CD4-positive, alpha-beta T cell treated with Interleukin-6 at 100 ng/mL for 8 hours (primary cell): ENCODE measurements around the gene C10orf62.
"Not testable (repeated sequence)": the region's sequence is repeated elsewhere in the genome, so short reads cannot be mapped to it uniquely, and the experiment has no call there.

Experiments
- DNase-seq: peaks from one replicate; pipeline ENCODE4 v3.0.0-alpha.2; 2020; ENCODE audit warnings: mixed read lengths, low spot score

C10orf62 gene

DNA sequence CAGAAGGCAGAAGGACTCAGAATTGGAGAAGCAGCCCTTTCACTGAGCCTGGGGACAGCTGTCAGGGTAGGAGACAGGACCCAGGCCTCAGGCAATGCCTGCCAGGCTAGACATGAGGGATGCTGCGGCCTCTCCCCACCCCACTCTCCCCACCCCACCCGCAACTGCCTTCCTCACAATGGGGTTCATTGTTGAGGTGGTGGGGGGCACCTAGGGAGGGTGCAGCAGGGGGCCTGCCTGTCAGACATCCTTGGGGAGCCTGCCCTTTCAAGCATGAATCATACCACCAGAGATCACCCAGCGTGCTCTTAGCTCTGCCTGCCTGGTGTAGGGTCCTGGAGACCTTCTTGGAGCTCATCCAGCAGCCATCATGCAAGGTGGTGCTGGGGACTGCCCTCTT lies at the start of gene C10orf62:
Gene C10orf62, plus strand, starts transcription at position 243 of the 400 bp plus-strand sequence. CDS start 177 bp downstream, outside the sequence.
- DNase-seq: no peak

DNA sequence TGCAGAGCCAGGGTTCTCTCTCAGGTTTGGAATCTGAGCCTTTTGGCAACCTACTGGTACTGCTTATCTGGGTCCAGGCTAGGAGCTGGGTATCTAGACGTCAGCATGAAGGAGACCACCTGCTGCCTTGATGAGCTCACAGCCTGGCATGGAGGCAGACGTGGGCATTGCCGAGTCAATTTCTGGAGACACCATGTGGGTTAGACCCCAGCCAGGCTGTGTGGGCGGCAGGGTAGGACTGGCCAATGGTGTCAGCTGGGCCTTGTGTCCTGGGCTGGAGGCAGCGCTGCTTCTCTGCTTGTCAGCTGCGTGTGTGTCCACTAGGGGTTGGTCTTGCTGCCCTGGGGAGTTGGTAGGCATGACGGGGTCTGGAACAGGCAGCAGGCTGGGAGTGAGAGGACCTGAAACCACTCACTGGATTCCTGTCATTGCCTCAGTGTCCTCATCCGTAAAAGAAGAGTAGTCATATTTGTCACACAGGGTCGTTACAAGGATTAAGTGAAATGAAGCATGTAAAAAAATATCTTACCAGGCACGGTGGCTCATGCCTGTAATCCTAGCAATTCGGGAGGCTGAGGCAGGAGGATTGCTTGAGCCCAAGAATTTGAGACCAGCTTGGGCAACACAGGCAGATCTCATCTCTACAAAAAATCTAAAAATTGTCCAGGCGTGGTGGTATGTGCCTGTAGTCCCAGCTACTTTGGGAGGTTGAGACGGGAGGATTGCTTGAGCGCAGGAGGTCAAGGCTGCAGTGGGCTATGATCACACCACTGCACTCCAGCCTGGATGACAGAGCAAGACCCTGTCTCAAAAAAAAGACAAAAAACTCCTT lies 48.6 kb upstream of the C10orf62 start:
- no peak for DNase-seq

GRCh38 chr10:97542169-97543024 lies 47.1 kb upstream of the C10orf62 start:
- no peak for DNase-seq

DNA sequence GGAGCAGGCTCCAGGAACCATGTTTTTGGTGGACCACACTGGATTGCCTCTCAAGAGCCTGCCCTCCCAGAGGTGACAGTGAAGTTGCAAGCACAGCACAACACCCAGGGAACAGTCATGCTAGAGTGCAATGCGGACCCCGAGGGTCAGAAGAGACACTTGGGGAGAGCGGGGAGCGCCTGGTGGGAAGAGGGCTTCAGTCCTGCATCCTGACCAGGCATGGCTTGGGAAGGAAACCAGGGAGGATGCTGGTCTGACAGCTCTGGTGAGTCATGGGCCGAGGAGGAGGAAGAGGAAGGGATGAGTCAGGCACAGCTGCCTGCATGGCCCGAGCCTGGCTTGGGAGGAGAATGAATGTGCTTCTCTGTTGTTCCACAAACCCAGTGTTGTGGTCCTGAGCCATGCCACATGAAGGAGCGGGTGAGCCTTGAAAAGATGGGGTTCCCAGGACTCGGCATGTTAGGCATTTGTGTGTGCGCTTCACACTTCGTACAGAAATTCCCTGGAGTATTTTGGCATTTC lies 46.4 kb upstream of the C10orf62 start:
- peak; percentile 3 for DNase-seq

- no peak for DNase-seq
These were observed 42.9 kb upstream of the C10orf62 start for GRCh38 chr10:97546456-97547270.

DNA sequence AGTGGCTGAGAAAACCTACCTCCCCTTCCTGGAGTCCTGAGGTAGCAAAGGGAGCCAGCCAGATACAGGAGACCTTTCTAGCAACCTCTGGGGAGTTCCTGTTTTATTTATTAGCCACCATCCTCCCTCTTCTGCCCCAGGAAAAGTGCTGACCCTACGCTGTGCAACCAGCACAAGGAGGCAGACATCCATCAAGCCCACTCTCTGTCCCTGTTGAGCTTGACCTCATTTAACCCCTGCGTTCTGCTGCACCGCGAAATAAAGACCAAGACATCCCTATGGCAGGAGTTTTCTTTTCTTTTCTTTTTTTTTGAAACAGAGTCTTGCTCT lies 42.3 kb upstream of the C10orf62 start:
- DNase-seq: no peak

DNA sequence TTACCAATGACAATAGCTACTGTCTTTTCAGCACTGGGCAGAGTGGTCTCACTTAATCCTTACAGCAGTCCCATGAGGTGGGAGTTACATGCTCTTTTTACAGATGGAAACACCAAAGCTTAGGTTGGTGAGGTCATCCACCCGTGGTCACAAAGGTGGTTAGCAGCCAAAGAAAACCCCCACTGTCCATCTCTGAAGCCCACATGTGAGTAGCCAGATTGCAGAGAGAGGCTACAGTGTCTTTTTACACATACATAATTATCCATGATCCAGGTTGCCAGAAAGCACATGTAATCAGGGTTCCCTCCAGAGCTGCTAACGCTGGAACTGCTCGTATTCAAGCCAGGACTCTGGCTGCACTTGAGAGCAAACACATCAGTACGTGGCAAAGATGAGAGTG lies 41.6 kb upstream of the C10orf62 start:
- DNase-seq: no peak

- no peak for DNase-seq
These were observed 40.6 kb upstream of the C10orf62 start for GRCh38 chr10:97548828-97549455.

- no peak for DNase-seq
These were observed 39.8 kb upstream of the C10orf62 start for GRCh38 chr10:97549587-97550322.

- DNase-seq: no peak
These were observed 39.0 kb upstream of the C10orf62 start for GRCh38 chr10:97550336-97551149.

DNA sequence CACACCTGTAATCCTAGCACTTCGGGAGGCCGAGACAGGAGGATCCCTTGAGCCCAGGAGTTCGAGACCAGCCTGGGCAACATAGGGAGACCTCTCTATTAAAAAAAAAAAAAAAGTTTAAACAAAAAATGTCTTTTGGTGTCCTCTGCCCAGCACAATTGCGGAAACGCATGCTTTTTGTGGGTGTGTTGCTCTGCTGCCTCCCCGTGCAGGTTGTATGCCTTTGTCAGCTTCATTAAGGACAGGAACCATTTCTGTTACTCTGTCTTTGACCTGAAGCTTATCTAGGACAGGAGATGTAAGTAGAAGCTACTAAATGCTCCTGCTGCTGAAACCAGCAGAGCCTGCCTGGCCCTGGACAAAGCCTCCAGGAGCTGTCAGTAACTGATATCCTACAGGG lies 38.2 kb upstream of the C10orf62 start:
- no peak for DNase-seq

GRCh38 chr10:97553575-97554031 lies 35.9 kb upstream of the C10orf62 start:
- DNase-seq: peak; percentile 54

GRCh38 chr10:97554336-97554735 lies 35.2 kb upstream of the C10orf62 start:
- not testable (repeated sequence) for DNase-seq

GRCh38 chr10:97555541-97555940 lies 34.0 kb upstream of the C10orf62 start:
- DNase-seq: not testable (repeated sequence)

DNA sequence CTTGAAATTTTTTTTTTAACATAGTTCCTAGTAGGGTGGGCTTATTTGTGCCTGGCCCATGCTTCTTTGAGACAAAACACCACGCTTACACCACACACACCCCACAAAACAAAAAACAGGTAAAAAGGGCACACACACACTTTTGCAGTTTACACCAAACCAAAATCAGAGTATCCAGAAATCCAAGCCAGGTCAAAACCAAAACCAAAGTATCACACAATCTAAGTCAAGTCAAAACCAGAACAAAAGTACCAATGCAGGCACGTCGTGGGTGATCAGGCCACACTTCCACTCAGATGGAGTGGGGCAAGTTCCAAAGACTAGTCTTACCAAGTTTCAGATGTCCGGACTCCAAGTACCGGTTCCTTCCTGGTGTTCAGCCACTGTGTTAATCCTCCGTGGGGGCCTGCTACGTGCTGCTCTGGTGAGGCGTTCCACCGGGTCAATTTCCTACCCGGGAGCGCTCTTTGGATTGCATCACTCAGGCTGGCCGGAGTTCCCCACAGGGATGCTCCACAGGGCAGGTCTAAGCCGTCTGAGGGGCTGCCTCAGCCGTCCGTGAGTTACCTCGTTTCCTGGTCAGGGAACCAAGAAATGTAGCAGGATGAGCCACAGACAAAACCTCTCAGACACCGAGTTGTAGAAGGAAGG lies 28.7 kb upstream of the C10orf62 start:
- not testable (repeated sequence) for DNase-seq

DNA sequence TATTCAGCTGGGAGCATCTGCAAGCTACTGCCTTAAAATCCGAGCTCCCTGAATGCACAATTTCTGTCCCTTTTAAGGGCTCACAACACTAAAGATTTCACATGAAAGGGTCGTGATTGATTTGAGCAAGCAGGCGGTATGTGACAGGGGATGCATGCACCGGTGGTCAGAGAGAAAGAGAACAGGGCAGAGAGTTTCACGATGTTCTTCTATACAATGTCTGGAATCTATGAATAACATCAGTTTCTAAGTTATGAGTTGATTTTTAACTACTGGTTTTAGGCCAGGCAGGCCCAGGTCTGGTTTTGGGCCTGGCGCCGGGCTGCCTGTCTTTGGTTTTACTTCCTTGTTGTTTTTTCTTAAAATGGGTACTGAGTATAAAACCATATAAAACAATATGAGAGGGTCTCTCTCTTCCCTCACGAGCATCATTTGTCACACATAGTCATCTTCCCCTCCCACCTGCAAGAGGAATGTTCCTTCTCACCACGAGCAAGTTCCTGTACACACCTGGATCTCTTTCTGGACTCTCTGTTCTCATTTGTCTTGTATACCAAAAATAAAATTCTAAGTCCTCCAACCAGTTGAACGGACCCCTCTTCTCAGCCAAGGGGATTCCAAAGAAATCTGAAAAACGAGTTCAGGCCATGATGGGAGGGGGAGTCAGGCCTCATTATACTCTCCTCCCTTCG lies 28.0 kb upstream of the C10orf62 start:
- DNase-seq: not testable (repeated sequence)

GRCh38 chr10:97562329-97562728 lies 27.2 kb upstream of the C10orf62 start:
- DNase-seq: not testable (repeated sequence)

- no peak for DNase-seq
These were observed 26.2 kb upstream of the C10orf62 start for GRCh38 chr10:97563337-97563736.

GRCh38 chr10:97564776-97565175 lies 24.7 kb upstream of the C10orf62 start:
- DNase-seq: no peak
